Spleen (tissue), 11 donors: ENCODE measurements around the gene CERS5. TPM values are rescaled to one million over a fixed set of nuclear protein-coding genes. Genes with fewer than 3 reads are reported as not detected.

Experiments
- DNase-seq: peaks from one replicate; pipeline ENCODE4 v3.0.0-alpha.2; 2020
- H3K27ac ChIP-seq, 8 donors: fragments of 200-600 bp; sonication (generic) in 7 of 8; 1 replicate in 4 of 8; 2 replicates in 4 of 8; pipeline versions ENCODE4 v1.5.0 to v1.8.0; 2016 to 2021; ENCODE audit warnings: inconsistent platforms in 4 of 8, mild to moderate bottlenecking in 4 of 8, moderate library complexity in 1 of 8
- H3K27me3 ChIP-seq, 7 donors: fragments of 200-600 bp; sonication (generic) in 6 of 7; replicated peaks in 1 of 7; 1 replicate in 4 of 7; 2 replicates in 3 of 7; pipeline versions ENCODE4 v1.5.0 to v1.8.0; 2016 to 2021; ENCODE audit warnings: inconsistent platforms in 3 of 7, mild to moderate bottlenecking in 1 of 7
- H3K36me3 ChIP-seq, 6 donors: fragments of 200-600 bp; sonication (generic) in 5 of 6; 1 replicate in 4 of 6; 2 replicates in 2 of 6; pipeline versions ENCODE4 v1.5.0 to v1.8.0; 2016 to 2021; ENCODE audit warnings: inconsistent platforms in 2 of 6
- H3K4me1 ChIP-seq, 6 donors: fragments of 200-600 bp; sonication (generic) in 5 of 6; 1 replicate in 3 of 6; 2 replicates in 3 of 6; pipeline versions ENCODE4 v1.5.0 to v1.8.0; 2016 to 2021; ENCODE audit warnings: inconsistent platforms in 3 of 6
- H3K4me3 ChIP-seq, 8 donors: fragments of 200-600 bp; sonication (generic) in 7 of 8; 1 replicate in 4 of 8; 2 replicates in 4 of 8; pipeline versions ENCODE4 v1.5.0 to v1.8.0; 2016 to 2021; ENCODE audit warnings: inconsistent platforms in 4 of 8, mild to moderate bottlenecking in 4 of 8, moderate library complexity in 2 of 8
- H3K9me3 ChIP-seq, 8 donors: fragments of 200-600 bp; sonication (generic) in 7 of 8; 1 replicate in 4 of 8; 2 replicates in 4 of 8; pipeline versions ENCODE4 v1.5.0 to v1.8.0; 2016 to 2021; ENCODE audit warnings: inconsistent platforms in 4 of 8
- POLR2A ChIP-seq, 3 donors: fragments of 450-650 bp; IDR thresholded peaks; one replicate each; pipeline ENCODE4 v1.5.1; 2017; ENCODE audit warnings: antibody characterized with exemption in 3 of 3, mild to moderate bottlenecking in 1 of 3
- POLR2AphosphoS5 ChIP-seq, 3 donors: sonication (generic); formaldehyde crosslinking; IDR thresholded peaks; one replicate each; pipeline ENCODE4 v1.5.1; 2017; ENCODE audit warnings: antibody characterized with exemption in 3 of 3
- WGBS, 5 donors: extraction: QIAGEN DNeasy Blood & Tissue Kit in 3 of 5; methylation state at CpG; one replicate each; pipeline versions ENCODE4 v1.1.5 to v1.1.7; 2013 to 2018; 5-methylcytosine and 5-hydroxymethylcytosine counted together
- intact Hi-C: fragments of 100-400 bp; cut with DNase I; formaldehyde crosslinking; loops from one replicate; pipeline ENCODE4 v1.15.0; 2023; ENCODE audit warnings: low total_unique reads
- polyA plus RNA-seq, 3 donors: library from polyadenylated mRNA; stranded (reverse); fragments of 200-250 nt; gene quantifications; one replicate each; pipeline ENCODE4 v1.2.1, GENCODE V29; 2013
- total RNA-seq, 7 donors: library from RNA; depleted of rRNA in 3 of 7; stranded (reverse); fragments of >200 nt in 3 of 7; fragmentation: NEBNext Ultra II Directional in 4 of 7; extraction: Animal tissue kit (Norgen Biotek cat#: 25700) in 4 of 7; gene quantifications; one replicate each; pipeline versions ENCODE4 v1.1.0 to v1.2.1, GENCODE V29; 2016 to 2021
- TF ChIP-seq, protein P1 (sequence below), 11 experiments: fragments of 200-600 bp in 7 of 11; fragments of 450-650 bp in 4 of 11; sonication (generic) in 4 of 11; IDR thresholded peaks in 8 of 11; conservative IDR thresholded peaks in 3 of 11; 1 replicate in 7 of 11; 2 replicates in 4 of 11; pipeline versions ENCODE4 v1.4.0 to v1.8.0; 2016 to 2021; ENCODE audit warnings: antibody characterized with exemption in 11 of 11, inconsistent platforms in 4 of 11, mild to moderate bottlenecking in 1 of 11
- donor health status: healthy with polysubstance abuse.
- donor health status: DM: no; HTN: no; CAD: no; lungs with moderate emphysema.
- donor health status: DM: no; HTN: no; CAD: no.
- donor health status: Bipolar disorder and iron deficiency.
- donor health status: healthy.
- donor health status: DM: no; HTN: no; CAD: no.
- donor health status: DM: yes; HTN: yes; CAD: no.

Gene CERS5
- total and polyA plus RNA-seq, 10 donors, result 21.8 to 90.8 (median 43.6) TPM

- Histone ChIP-seq H3K27ac (no peak overlapping the region), H3K4me3 (no peak overlapping the region), H3K27me3 (no peaks in the 10 kb centered on the region), H3K9me3 (no peaks in the 10 kb centered on the region), H3K4me1 (peaks cover 0 to 46% (median 20%) of the 10 kb centered on the region in 6 donors), H3K36me3 (peaks cover 0 to 99% (median 55%) of the 10 kb centered on the region in 6 donors)
- intact Hi-C loops, result no loop called here
- no peak for DNase-seq
- TF ChIP-seq POLR2AphosphoS5 (IDR thresholded peaks at IDR 0.05) (no peak), POLR2A (IDR thresholded peaks at IDR 0.05) (no peak)
- WGBS, 5 donors, result 80 to 95% (median 87%) methylated on average over 2 of the region's 2 CpGs
These were observed 39.6 kb downstream of the CERS5 start for GRCh38 chr12:50127546-50127945.

DNA sequence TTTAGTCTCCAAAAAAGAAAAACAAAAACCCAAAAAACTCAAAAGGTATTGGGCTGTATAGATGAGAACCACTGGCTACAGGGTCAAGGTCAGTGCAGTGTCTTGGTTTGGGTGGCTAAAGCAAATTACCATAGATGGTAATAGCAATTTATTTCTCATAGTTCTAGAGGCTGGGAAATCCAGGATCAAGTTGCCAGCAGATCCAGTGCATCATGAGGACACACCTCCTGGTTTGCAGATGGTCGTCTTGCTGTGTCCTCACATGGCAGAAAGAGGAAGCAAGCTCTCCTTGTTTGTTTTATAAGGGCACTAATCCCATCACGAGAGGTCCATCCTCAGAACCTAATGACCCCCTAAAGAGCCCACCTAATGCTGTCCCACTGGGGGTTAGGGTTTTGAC, 44.0 kb downstream of the CERS5 start:
- peaks cover 0 to 53% (median 22%) of the 10 kb centered on the region in 6 donors for H3K4me1 ChIP-seq
- no peaks in the 10 kb centered on the region for H3K27me3 ChIP-seq
- no peak overlapping the region for H3K4me3 ChIP-seq
- H3K27ac ChIP-seq, result no peak overlapping the region
- no peaks in the 10 kb centered on the region for H3K9me3 ChIP-seq
- peaks cover 0 to 100% (median 64%) of the 10 kb centered on the region in 6 donors for H3K36me3 ChIP-seq
- DNase-seq, result no peak
- TF ChIP-seq, protein P1, sequence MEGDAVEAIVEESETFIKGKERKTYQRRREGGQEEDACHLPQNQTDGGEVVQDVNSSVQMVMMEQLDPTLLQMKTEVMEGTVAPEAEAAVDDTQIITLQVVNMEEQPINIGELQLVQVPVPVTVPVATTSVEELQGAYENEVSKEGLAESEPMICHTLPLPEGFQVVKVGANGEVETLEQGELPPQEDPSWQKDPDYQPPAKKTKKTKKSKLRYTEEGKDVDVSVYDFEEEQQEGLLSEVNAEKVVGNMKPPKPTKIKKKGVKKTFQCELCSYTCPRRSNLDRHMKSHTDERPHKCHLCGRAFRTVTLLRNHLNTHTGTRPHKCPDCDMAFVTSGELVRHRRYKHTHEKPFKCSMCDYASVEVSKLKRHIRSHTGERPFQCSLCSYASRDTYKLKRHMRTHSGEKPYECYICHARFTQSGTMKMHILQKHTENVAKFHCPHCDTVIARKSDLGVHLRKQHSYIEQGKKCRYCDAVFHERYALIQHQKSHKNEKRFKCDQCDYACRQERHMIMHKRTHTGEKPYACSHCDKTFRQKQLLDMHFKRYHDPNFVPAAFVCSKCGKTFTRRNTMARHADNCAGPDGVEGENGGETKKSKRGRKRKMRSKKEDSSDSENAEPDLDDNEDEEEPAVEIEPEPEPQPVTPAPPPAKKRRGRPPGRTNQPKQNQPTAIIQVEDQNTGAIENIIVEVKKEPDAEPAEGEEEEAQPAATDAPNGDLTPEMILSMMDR (IDR thresholded peaks at IDR 0.05 in 8 of 11, conservative IDR thresholded peaks at IDR 0.05 in 3 of 11), result no peak
- TF ChIP-seq POLR2A (IDR thresholded peaks at IDR 0.05), result no peak
- TF ChIP-seq POLR2AphosphoS5 (IDR thresholded peaks at IDR 0.05), result no peak
- intact Hi-C loops, result no loop called here
- WGBS, 5 donors, result 64 to 80% (median 72%) methylated on average over 2 of the region's 2 CpGs

- no peak for DNase-seq
- Histone ChIP-seq H3K27ac (no peak overlapping the region), H3K9me3 (no peaks in the 10 kb centered on the region), H3K27me3 (no peaks in the 10 kb centered on the region), H3K4me3 (no peak overlapping the region), H3K36me3 (peaks cover 0 to 100% (median 58%) of the 10 kb centered on the region in 6 donors), H3K4me1 (peaks cover 0 to 66% (median 30%) of the 10 kb centered on the region in 6 donors)
- intact Hi-C loops, result no loop called here
- WGBS, 5 donors, result 79 to 99% (median 86%) methylated on average over 5 of the region's 5 CpGs
- TF ChIP-seq POLR2AphosphoS5 (IDR thresholded peaks at IDR 0.05) (no peak), POLR2A (IDR thresholded peaks at IDR 0.05) (no peak)
- TF ChIP-seq, protein P1 (IDR thresholded peaks at IDR 0.05 in 8 of 11, conservative IDR thresholded peaks at IDR 0.05 in 3 of 11), result no peak
These were observed 45.5 kb downstream of the CERS5 start for GRCh38 chr12:50121641-50122040.

DNA sequence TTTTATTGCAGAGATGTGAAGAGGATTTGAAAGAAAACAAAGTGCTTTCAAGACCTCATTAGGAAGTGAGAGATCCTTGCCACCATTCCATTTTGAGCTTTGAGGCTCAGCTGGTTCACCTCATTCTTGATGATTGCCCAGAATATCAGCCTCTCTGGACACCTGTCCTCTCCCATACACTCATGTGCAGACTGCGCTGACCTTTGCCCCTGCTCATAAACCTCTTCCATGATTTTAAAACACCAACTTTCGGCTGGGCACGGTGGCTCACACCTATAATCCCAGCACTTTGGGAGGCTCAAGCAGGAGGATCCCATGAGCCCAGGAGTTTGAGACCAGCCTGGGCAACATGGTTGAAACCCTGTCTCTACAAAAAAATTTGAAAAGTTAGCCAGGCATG, 46.2 kb downstream of the CERS5 start:
- no peaks in the 10 kb centered on the region for H3K27me3 ChIP-seq
- DNase-seq, result no peak
- H3K27ac ChIP-seq, result no peak overlapping the region
- TF ChIP-seq, protein P1 (IDR thresholded peaks at IDR 0.05 in 8 of 11, conservative IDR thresholded peaks at IDR 0.05 in 3 of 11), result no peak
- TF ChIP-seq POLR2A (IDR thresholded peaks at IDR 0.05) (no peak), POLR2AphosphoS5 (IDR thresholded peaks at IDR 0.05) (no peak)
- H3K36me3 ChIP-seq, result peaks cover 0 to 100% (median 60%) of the 10 kb centered on the region in 6 donors
- intact Hi-C loops, result no loop called here
- H3K9me3 ChIP-seq, result no peaks in the 10 kb centered on the region
- H3K4me3 ChIP-seq, result no peak overlapping the region
- peaks cover 0 to 72% (median 32%) of the 10 kb centered on the region in 6 donors for H3K4me1 ChIP-seq
- WGBS, 5 donors, result 87 to 98% (median 94%) methylated on average over 3 of the region's 3 CpGs

DNA sequence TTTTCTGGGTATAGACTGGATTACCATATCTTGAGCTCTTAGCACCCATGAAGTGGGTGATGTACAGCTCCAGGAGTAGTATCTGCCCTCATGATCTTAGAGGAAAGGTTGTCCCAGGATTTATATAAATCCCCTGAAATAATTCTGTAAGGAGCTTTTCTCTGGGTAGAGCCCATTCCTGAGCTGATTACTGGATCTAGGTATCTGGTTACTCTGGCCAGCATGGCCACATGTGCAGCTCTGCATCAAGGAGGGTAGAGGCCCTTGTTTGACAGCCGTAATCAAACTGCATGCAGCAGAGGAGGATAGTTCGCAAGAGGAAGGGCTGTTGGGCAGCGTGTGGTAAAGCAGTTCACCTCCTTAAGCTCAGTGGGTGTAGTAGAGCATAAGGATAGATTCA, 46.6 kb downstream of the CERS5 start:
- no peaks in the 10 kb centered on the region for H3K9me3 ChIP-seq
- H3K27me3 ChIP-seq, result no peaks in the 10 kb centered on the region
- peaks cover 0 to 100% (median 65%) of the 10 kb centered on the region in 6 donors for H3K36me3 ChIP-seq
- peaks cover 0 to 72% (median 32%) of the 10 kb centered on the region in 6 donors for H3K4me1 ChIP-seq
- no peak for DNase-seq
- H3K4me3 ChIP-seq, result no peak overlapping the region
- intact Hi-C loops, result no loop called here
- no peak overlapping the region for H3K27ac ChIP-seq
- WGBS, 5 donors, result 90 to 96% (median 93%) methylated on average over 3 of the region's 3 CpGs
- TF ChIP-seq POLR2AphosphoS5 (IDR thresholded peaks at IDR 0.05), result no peak
- TF ChIP-seq POLR2A (IDR thresholded peaks at IDR 0.05), result no peak
- TF ChIP-seq, protein P1 (IDR thresholded peaks at IDR 0.05 in 8 of 11, conservative IDR thresholded peaks at IDR 0.05 in 3 of 11), result no peak
